ENCODE data around the gene ADCY3. TPM values are rescaled to one million over a fixed set of nuclear protein-coding genes. Genes with fewer than 3 reads are reported as not detected.

The ADCY3 gene
- total RNA-seq, 3 donors from 2014 or later (not counting 1 experiment from before 2014, with no cell fraction given): 5.4 to 9.2 (median 7.6) TPM

GRCh38 chr2:24930768-24931167 is 10.7 kb upstream of the ADCY3 start:
- ATAC-seq: peak; percentile 42 to 64 (median 46)
- intact Hi-C loops (cut with micrococcal nuclease): no loop called here
- Mint-ChIP-seq H3K27me3 (ENCODE audit: low read depth in 2 of 2) (peaks cover 2 to 7% of the 10 kb centered on the region in 2 donors), H3K36me3 (no peaks in the 10 kb centered on the region), H3K4me3 (no peak overlapping the region), H3K9me3 (no peaks in the 10 kb centered on the region), H3K27ac (no peak overlapping the region), H3K4me1 (peaks cover 9 to 15% of the 10 kb centered on the region in 2 donors)
- TF ChIP-seq, protein P1, sequence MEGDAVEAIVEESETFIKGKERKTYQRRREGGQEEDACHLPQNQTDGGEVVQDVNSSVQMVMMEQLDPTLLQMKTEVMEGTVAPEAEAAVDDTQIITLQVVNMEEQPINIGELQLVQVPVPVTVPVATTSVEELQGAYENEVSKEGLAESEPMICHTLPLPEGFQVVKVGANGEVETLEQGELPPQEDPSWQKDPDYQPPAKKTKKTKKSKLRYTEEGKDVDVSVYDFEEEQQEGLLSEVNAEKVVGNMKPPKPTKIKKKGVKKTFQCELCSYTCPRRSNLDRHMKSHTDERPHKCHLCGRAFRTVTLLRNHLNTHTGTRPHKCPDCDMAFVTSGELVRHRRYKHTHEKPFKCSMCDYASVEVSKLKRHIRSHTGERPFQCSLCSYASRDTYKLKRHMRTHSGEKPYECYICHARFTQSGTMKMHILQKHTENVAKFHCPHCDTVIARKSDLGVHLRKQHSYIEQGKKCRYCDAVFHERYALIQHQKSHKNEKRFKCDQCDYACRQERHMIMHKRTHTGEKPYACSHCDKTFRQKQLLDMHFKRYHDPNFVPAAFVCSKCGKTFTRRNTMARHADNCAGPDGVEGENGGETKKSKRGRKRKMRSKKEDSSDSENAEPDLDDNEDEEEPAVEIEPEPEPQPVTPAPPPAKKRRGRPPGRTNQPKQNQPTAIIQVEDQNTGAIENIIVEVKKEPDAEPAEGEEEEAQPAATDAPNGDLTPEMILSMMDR (IDR thresholded peaks at IDR 0.05): no peak
- Histone ChIP-seq H3K36me3 (ENCODE audit: control insufficient read depth, insufficient read depth, low read length) (no peaks in the 10 kb centered on the region), H3K27me3 (ENCODE audit: control insufficient read depth, insufficient read depth, low read length) (no peaks in the 10 kb centered on the region), H3K4me3 (ENCODE audit: low read length) (no peak overlapping the region), H3K9me3 (ENCODE audit: control insufficient read depth, insufficient read depth, low read length) (no peaks in the 10 kb centered on the region), H3K27ac (ENCODE audit: low read length) (no peak overlapping the region), H3K4me1 (ENCODE audit: control insufficient read depth, insufficient read depth, low read length) (peaks cover 15% of the 10 kb centered on the region)
- no peak for DNase-seq
- 4% methylated on average over 6 of the region's 6 CpGs for WGBS (ENCODE audit: insufficient coverage)

DNA sequence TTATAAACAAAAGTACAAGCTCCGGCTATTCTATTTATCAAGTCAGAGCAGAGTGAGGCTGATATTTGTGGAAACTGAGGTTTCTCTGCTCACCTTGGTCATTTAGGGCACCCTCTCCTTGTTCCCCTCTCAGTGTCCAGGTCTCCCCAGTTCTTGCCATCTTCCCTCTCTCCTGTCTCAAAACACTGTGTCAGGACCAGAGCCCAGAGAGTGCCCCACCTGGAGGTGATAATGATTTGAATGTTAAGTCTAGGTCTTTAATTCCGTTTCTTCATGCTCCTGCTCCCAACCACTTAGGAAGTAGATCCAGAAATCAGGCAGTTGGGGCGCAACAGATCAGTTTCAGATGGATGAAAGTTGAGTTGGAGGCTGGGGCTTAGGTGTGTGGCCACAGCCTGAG is 9.2 kb upstream of the ADCY3 start:
- H3K4me3 Mint-ChIP-seq: no peak overlapping the region
- H3K4me1 Mint-ChIP-seq: peaks cover 9 to 15% of the 10 kb centered on the region in 2 donors
- H3K27me3 Mint-ChIP-seq (ENCODE audit: low read depth in 2 of 2): peaks cover 2 to 7% of the 10 kb centered on the region in 2 donors
- H3K9me3 ChIP-seq (ENCODE audit: control insufficient read depth, insufficient read depth, low read length): no peaks in the 10 kb centered on the region
- TF ChIP-seq, protein P1 (IDR thresholded peaks at IDR 0.05): no peak
- H3K27ac ChIP-seq (ENCODE audit: low read length): no peak overlapping the region
- no peaks in the 10 kb centered on the region for H3K9me3 Mint-ChIP-seq
- 100% methylated on average over 1 of the region's 3 CpGs for WGBS (ENCODE audit: insufficient coverage)
- H3K36me3 ChIP-seq (ENCODE audit: control insufficient read depth, insufficient read depth, low read length): no peaks in the 10 kb centered on the region
- H3K4me3 ChIP-seq (ENCODE audit: low read length): no peak overlapping the region
- peaks cover 15% of the 10 kb centered on the region for H3K4me1 ChIP-seq (ENCODE audit: control insufficient read depth, insufficient read depth, low read length)
- H3K36me3 Mint-ChIP-seq: no peaks in the 10 kb centered on the region
- no peak for ATAC-seq
- H3K27me3 ChIP-seq (ENCODE audit: control insufficient read depth, insufficient read depth, low read length): no peaks in the 10 kb centered on the region
- H3K27ac Mint-ChIP-seq: no peak overlapping the region
- DNase-seq: no peak
- intact Hi-C loops (cut with micrococcal nuclease): no loop called here

GRCh38 chr2:24928036-24928435 is 8.0 kb upstream of the ADCY3 start:
- Mint-ChIP-seq H3K27ac (no peak overlapping the region), H3K4me3 (no peak overlapping the region), H3K36me3 (no peaks in the 10 kb centered on the region), H3K27me3 (ENCODE audit: low read depth in 2 of 2) (peaks cover 10 to 13% of the 10 kb centered on the region in 2 donors), H3K9me3 (no peaks in the 10 kb centered on the region), H3K4me1 (peaks cover 9 to 15% of the 10 kb centered on the region in 2 donors)
- DNase-seq (no peak), ATAC-seq (no peak)
- TF ChIP-seq, protein P1 (IDR thresholded peaks at IDR 0.05): no peak
- Histone ChIP-seq H3K9me3 (ENCODE audit: control insufficient read depth, insufficient read depth, low read length) (no peaks in the 10 kb centered on the region), H3K4me1 (ENCODE audit: control insufficient read depth, insufficient read depth, low read length) (peaks cover 15% of the 10 kb centered on the region), H3K27me3 (ENCODE audit: control insufficient read depth, insufficient read depth, low read length) (no peaks in the 10 kb centered on the region), H3K36me3 (ENCODE audit: control insufficient read depth, insufficient read depth, low read length) (no peaks in the 10 kb centered on the region), H3K27ac (ENCODE audit: low read length) (no peak overlapping the region), H3K4me3 (ENCODE audit: low read length) (no peak overlapping the region)
- intact Hi-C loops (cut with micrococcal nuclease): no loop called here

- H3K27ac ChIP-seq (ENCODE audit: low read length): no peak overlapping the region
- peak in 1 of 2 donors; percentile 59 for DNase-seq
These were observed 6.7 kb upstream of the ADCY3 start for GRCh38 chr2:24926602-24927252.

More at GRCh38 chr2:24926602-24927252, 6.7 kb upstream of the ADCY3 start:
- intact Hi-C loops (cut with micrococcal nuclease): no loop called here
- H3K36me3 Mint-ChIP-seq: no peaks in the 10 kb centered on the region
- peaks cover 10 to 13% of the 10 kb centered on the region in 2 donors for H3K27me3 Mint-ChIP-seq (ENCODE audit: low read depth in 2 of 2)
- peak overlapping the region; percentile 1 for H3K4me3 ChIP-seq (ENCODE audit: low read length)
- 7% methylated on average over 33 of the region's 33 CpGs for WGBS (ENCODE audit: insufficient coverage)
- peak overlapping the region; percentile 58 for H3K4me3 Mint-ChIP-seq
- H3K9me3 Mint-ChIP-seq: no peaks in the 10 kb centered on the region
- H3K36me3 ChIP-seq (ENCODE audit: control insufficient read depth, insufficient read depth, low read length): no peaks in the 10 kb centered on the region
- peak in 1 of 3 donors; percentile 48 for ATAC-seq
- no peaks in the 10 kb centered on the region for H3K27me3 ChIP-seq (ENCODE audit: control insufficient read depth, insufficient read depth, low read length)
- H3K9me3 ChIP-seq (ENCODE audit: control insufficient read depth, insufficient read depth, low read length): no peaks in the 10 kb centered on the region
- TF ChIP-seq, protein P1 (IDR thresholded peaks at IDR 0.05): no peak
- H3K27ac Mint-ChIP-seq: no peak overlapping the region
- peaks cover 15% of the 10 kb centered on the region for H3K4me1 ChIP-seq (ENCODE audit: control insufficient read depth, insufficient read depth, low read length)
- peaks cover 9 to 15% of the 10 kb centered on the region in 2 donors for H3K4me1 Mint-ChIP-seq
